CD4-positive, alpha-beta T cell treated with Interleukin-1 beta for 1 hour (primary cell): ENCODE measurements around the gene GLYATL3.

ENCODE experiments used
- DNase-seq, 2 donors: peaks; one replicate each; pipeline ENCODE4 v3.0.0-alpha.2; 2020 to 2022

GLYATL3 gene

DNA sequence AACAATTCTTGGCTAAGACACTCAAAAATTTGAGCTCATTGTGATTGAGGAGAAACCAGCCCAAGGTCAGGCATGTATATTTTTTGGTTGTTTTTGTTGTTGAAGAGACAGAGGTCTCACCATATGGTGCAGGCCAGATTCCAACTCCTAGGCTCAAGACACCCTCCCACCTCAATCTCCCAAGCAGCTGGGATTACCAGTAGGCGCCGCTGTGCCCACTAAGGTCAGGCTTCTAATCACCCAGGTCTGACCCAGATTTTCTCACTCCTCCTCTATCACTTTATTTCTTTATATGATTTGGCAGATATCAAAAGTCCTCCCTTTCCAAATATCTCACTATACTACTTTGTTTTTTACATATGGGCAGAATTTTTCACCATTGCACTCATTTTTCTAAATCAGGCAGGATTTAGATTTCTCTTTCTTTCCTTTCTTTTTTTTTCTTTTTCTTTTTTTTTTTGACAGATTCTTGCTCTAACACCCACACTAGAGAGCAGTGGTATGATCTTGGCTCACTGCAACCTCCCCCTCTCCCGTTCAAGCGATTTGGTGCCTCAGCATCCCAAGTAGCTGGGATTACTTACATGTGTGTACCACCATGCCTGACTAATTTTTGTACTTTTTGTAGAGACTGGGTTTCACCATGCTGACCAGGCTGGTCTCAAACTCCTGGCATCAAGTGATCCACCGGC is 49.0 kb downstream of the GLYATL3 start:
- DNase-seq: no peak

DNA sequence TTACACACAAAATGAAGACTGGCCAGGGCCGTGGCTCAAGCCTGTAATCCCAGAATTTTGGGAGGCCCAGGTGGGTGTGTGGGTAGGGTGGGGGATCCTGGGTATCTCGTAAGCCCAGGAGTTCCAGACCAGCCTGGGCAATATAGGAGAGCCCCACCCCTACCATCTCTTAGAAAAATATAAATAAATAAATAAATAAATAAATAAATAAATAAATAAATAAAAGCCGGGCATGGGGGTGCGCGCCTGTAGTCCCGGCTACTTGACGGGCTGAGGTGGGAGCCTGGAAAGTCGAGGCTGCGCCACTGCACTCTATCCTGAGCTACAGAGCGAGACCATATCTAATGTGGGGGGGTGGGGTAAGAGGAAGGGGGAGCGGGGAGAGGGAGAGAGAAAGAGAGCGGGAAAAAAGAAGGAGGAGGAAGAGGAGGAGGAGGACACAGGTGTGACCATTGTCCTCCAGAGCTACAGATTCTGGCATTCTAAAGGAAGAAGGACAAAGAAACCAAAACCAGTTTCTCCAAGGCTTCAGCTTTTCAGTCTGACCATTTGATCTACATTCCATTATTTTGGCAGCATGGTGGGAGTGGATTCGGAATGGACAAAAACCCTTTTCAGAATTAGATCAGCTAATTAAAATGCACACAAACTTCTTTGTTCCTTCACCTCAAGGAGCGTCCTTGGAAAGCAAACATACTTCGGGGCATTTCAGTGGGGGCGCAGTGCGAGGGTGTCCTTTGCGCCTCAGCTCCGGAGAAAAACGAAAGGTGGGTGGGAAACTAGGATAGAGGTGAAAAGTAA is 50.2 kb downstream of the GLYATL3 start:
- no peak for DNase-seq

DNA sequence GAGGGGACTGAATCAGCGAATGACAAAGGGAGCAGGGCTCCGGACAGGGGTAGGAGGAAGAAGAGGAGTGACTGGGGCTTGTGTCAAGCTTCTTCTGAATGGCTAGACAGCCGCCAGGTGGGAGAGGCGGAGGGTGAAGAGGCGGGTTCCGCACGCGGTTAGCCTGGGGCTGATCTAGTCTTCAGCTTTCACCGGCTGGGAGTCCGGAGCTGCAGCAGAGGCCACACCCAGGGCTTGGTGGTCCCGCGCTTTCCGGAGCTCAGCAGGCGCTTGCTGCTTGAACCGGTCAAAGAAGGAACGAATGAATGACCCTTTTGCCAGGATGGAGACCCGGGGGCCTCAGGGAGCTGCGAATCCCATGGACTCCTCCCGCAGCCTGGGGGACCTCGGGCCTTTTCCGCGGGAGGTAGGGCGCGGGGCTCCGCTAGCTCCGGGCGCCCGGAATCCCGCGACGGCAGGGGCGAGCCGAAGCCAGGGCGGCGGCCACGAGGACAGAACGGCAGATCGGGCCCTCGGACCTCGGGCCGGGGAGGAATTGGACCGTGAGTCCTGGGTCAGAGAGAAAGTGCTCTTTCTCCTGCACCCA is 50.9 kb downstream of the GLYATL3 start, which contains the start of gene C6orf141:
TSS of gene C6orf141 (plus strand) at position 177 of the 586 bp plus-strand sequence. CDS start at position 302, 125 bp downstream.
- DNase-seq: no peak

DNA sequence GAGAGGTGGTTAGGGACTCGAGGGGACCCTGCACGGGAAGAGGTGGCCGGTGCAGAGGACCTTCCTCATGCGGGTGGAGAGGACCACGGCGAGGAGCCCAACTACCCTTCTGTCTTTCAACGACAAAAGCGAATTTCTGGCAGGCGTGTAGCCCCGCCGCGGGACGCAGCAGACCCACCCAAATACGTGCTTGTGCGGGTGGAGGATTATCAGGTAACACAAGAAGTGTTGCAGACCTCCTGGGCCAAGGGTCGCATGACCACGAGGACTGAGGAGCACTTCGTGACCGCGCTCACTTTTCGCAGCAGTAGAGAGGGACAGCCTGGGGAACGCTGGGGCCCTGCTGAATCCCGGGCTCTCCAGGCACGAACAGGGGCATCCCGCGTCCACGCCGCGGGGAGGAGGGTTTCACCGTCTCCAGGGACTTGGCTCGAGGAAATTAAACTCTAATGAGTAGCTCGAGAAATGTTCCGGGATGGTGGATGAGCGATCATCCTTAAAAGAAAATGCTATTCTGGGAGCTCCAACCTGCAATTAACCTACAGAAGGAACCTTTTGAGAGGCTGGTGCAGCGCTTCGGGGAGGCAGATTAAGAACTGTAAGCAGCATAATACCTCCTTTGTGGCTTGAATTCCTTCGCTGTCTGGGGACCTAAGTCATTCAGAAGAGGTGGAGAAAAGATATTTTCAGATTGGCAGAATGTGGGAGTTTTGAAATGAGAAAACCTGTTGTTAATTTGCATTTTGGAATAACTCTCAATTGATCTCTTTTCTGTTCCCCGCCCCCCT is 51.5 kb downstream of the GLYATL3 start:
- no peak for DNase-seq

DNA sequence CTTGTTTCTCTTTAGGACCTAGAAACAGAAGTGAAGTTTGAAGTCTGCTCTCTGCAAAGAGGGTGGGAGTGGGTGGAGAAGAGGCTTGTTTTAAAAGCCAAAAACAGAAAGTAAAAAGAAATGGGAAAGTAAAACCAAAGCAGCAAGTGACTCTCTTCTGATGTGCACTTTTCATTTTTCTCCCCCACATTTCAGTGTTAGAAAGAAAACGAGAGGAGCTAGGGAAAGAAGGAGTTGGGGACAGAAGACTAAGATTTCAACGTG is 52.1 kb downstream of the GLYATL3 start:
- DNase-seq: no peak

DNA sequence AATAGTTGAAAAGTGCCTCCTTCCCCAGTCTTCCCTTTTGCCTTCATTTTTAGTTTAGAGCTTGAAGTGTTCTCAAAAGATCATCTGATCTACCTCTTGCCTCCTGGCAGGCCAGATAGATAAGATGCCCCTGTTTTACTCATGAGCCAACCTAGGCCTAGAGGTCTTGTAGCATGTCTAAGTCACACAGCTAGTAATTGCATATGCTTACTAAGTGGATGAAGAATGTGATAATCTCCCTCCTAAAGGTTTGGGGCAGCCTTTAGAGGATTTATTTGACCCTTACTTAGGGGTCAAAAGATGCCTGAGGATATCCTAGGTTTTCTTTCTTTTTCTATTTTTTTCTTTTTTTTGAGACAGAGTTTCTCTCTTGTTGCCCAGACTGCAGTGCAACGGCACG is 52.9 kb downstream of the GLYATL3 start:
- no peak for DNase-seq

DNA sequence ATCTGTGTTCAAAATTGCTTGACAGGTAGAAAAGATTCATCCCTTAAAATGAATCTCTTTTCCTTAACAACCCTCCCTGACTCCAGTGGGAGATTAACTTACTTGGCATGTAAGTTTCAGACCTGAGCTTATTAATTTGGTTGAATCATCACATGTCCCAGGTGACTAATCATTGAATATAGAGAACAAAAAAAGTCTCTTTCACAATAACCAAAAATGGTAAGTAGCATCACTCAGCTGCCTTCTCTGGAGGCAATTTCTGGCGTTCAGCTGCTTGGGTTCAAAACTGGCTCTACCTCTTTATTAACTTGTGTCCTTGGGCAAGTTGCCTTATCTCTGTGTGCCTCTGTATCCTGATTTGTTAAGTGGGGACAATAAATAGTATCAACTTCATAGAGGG is 53.7 kb downstream of the GLYATL3 start:
- DNase-seq: no peak

DNA sequence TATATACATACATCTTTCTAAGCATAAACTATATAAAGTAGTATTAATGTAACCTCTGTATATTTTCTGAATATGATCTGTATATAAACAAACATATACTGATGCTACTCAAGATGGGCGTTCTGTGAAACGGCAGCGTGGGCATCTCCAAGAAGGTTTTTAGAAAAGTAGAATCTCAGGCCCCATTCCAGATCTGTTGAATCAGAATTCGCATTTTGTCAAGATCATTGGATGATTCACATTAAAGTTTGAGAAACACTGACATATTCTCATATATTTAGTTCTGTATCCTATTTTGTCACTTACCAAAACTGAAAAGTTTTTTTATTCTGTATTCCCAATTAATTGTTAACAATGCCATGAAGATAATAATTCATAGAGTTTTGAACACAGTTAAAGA is 56.2 kb downstream of the GLYATL3 start:
- no peak for DNase-seq

DNA sequence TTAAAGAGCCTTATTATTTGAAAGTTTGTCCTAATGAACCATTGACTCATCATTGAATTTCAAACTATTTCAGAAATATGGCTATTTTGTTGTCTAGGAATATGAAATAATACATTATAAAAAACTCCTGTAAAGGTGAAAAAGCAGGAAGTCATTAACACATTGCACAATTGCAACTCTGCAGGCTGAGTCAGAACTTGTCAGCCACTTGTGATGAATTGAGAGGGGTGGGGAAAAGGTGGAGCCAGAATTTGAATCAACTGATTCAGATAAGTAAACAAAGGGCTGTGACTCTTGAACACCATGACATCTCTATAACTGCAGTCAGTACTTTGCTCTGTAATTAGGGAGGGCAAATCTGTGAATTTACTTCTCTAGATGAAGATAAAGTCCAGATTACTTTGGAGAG is 56.7 kb downstream of the GLYATL3 start:
- DNase-seq: no peak

DNA sequence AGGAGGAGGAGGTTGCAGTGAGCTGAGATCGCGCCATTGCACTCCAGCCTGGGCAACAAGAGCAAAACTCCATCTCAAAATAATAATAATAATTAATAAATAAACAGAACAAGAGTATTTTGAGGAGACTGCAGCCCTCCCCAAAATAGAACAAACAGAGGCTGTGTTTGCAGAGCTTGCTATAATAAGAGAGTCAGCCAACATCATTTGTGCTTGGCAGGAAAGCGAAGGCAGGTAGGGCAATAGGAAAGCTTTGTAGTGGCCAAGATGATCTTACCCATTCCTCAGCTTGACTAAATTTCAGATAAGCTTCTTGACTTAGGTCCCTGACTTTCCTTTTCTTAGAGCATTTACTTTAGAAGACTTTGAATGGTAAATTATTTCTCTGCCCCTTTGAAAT is 57.5 kb downstream of the GLYATL3 start:
- DNase-seq: no peak

DNA sequence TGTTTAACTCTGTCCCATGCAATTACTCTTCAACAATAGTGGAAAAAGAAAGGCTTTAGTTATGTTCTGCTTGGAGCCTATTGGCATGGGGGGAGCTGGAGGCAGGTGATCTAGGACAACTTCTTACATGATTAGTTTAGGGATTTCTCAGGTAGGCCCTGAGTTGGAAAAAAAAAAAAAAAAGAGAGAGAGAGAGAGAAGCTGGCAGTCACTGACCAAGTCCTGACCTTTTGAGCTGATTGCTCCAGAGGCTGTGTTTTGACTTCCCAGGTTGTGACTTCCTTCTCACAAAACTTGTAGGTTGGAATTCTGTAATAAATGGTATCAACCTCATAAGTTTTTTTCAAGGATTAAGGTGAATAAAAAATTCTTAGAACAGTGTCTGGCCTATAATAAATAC is 58.5 kb downstream of the GLYATL3 start:
- DNase-seq: no peak

DNA sequence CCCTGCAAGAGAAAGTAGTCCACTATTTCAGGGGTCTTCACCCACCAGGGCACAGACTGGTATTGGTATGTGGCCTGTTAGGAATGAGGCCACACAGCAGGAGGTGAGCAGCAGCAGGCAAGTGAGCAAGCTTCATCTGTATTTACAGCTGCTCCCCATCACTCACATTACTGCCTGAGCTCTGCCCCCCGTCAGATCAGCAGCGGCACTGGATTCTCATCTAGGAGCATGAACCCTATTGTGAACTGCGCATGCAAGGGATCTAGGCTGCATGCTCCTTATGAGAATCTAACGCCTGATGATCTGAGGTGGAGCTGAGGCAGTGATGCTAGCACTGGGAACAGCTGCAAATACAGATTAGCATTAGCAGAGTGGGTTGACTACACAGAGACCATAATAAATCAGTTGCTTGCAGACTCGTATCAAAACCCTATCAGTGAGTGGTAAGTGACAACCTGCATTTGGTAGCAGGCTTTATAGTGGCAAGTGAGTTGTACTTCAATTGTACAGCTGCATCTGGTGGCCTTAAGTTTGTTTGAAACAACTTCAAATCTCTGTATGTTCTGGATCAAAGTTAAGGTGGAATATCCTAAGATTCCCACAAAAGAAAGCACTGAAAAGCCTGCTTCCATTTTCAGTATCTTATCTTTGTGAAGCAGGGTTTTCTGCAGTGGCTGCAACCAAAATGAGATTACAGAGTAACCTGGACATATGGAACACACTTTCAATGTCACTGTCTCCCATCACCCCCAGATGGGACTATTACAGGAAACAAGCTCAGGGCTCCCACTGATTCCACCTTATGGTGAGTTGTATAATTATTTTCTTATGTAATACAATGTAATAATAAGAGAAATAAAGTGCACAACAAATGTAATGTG is 63.5 kb downstream of the GLYATL3 start:
- DNase-seq: no peak

DNA sequence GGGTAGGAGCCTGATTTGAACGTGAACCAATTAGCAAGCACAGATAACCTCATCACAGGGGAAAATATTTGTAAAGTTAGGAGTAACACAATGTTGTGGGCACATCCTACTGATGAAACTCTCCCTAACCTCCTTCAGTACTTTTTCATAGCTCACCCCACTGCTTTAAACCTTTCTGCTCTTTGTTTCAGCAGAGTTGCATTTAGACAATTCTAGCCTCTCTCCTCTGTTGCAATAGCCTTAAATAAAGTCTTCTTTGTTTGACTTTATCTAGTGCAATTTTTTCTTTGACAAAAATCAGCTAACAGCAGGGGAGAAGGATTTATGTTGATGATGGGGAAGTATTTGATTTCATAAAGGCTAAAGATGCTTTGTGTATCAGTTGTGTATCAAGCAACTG is 64.8 kb downstream of the GLYATL3 start:
- no peak for DNase-seq

DNA sequence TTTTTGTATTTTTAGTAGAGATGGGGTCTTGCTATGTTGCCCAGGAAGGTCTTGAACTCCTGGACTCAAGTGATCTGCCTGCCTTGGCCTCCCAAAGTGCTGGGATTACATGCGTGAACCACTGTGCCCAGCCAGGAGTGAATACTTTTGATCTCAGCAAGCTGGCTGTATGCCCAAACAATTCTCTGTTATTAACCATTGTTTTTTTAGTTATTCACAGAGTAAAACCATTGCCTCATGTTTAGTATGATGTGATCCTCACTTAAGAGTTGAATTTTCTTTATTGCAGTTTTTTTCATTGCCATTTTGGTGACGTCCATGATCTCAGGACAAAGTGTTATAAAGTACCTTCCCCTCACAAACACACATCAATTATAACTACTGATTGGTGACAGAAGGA is 65.5 kb downstream of the GLYATL3 start:
- DNase-seq: no peak

DNA sequence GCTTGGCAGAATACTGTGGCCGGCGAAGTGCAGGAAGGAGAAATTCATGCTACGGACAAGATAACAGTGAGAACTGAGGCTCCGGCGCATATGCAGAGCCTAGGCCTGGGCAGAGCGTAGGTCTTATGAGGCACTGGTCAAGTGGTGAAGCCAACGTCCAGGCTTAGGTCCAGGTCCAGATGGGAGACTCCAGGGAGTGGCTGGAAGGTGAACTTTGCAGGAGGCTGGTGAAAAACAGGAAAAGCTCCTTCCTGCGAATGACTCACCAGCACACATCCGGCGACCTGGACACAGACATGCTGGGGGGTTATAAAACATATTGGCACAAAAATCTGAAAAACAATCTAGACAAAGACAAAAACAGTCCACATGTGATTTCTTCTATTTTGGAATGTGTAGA is 66.1 kb downstream of the GLYATL3 start:
- no peak for DNase-seq

DNA sequence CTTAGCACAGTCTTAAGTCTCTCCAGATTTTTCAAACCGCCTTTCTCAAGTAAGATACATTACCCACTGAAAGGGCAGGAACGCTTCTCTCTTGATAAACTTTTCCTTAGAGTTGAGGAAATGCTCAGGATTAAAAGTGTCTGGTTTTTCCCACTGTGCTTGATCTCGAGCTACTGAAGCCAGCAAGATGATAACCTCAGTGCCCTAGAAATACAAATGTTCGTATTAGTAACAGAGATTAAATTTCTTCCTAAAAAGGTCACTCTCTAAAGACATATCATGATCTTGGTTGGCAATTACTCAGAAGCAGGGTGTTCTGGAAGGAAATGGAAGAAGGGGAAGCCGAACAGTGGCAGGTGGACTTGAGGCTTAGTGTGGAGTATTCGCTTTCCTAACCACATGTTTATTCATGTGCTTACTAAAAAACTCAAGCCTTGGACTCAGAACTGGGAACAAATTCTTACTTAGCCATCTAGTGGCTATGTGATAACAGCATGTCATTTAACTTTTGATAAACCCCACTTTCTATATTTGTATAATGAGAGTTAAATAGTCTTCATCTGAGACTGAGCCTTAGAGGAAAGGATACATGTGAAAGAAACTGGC is 70.9 kb downstream of the GLYATL3 start:
- no peak for DNase-seq

DNA sequence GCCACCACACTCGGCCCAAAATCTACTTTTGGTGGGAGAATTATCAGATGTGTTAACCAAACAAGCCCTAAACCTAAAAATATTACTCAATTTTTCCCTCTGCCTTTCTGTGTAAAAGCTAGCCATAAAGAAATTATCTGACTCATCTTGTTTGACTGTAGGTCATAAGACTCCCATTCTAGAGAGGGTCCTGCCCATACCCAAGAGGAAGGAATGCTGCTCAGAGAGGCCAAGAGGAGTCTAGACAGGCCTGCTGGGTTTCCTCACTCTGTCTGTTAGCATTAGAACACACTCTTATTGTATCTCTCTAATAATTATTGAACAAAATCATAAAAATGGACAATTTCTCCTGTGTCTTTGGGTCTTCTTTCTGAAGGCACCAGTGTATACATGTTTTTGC is 76.9 kb downstream of the GLYATL3 start:
- DNase-seq: no peak
